HepG2 (cell line): Measurements from ENCODE around the gene C2orf76. TPM values are rescaled to one million over a fixed set of nuclear protein-coding genes. Genes with fewer than 3 reads are reported as not detected.

Source experiments
- ATAC-seq: fragments of 200-7000 bp; cut with Tn5 transposase; 3 replicates; pipeline ENCODE4 v1.9.1; 2020; ENCODE audit warnings: mild to moderate bottlenecking, moderate library complexity
- BruUV-seq: library from RNA; stranded (reverse); fragments of 400-500 nt; replicated peaks from 2 replicates; lab custom pipeline; 2021; lab: Mats Ljungman, UMichigan
- CTCF ChIA-PET: fragments of 300-600 bp; formaldehyde crosslinking; extraction: SDS; loops from one replicate; lab custom pipeline; 2021; ENCODE audit warnings: low total read pairs, inconsistent platforms, low intra/inter-chr PET ratio; lab: Yijun Ruan, JAX
- POLR2A ChIA-PET: fragments of 350-600 bp; sonication (Branson Sonifier 250); formaldehyde crosslinking; loops from one replicate; lab custom pipeline; 2020; ENCODE audit warnings: antibody characterized with exemption, inconsistent platforms; lab: Yijun Ruan, JAX
- DNase-seq: peaks from one replicate; pipeline ENCODE4 v3.0.0-alpha.2; 2015; ENCODE audit warnings: low spot score
- FAIRE-seq: peaks from 3 replicates; lab custom pipeline; 2011; peaks lifted over from hg19 to GRCh38; lab: Jason Lieb, UNC
- H2AFZ ChIP-seq: one replicate; pipeline ENCODE4 v1.6.1; 2011; ENCODE audit warnings: low read length, inconsistent platforms
- H3K27ac ChIP-seq: fragments of 300-600 bp; 3 replicates; pipeline ENCODE4 v1.8.0; 2011; ENCODE audit warnings: mixed run types, mild to moderate bottlenecking, mixed read lengths, low read length, inconsistent platforms; ENCODE audit not compliant: insufficient read depth; ENCODE audit errors: extremely low read length
- H3K27me3 ChIP-seq, 2 experiments: fragments of 200-600 bp in 1 of 2; 2 replicates in 1 of 2; 3 replicates in 1 of 2; pipeline versions ENCODE4 v1.6.0 to v1.8.0; 2011; ENCODE audit warnings: low read length in 2 of 2, mild to moderate bottlenecking in 2 of 2, moderate library complexity in 2 of 2, inconsistent platforms in 1 of 2; ENCODE audit not compliant: insufficient read depth in 2 of 2, control insufficient read depth in 1 of 2
- H3K36me3 ChIP-seq, 2 experiments: fragments of 200-600 bp in 1 of 2; replicated peaks in 1 of 2; 2 replicates in 1 of 2; 3 replicates in 1 of 2; pipeline versions ENCODE4 v1.5.1 to v1.8.0; 2011; ENCODE audit warnings: low read length in 2 of 2, inconsistent platforms in 1 of 2; ENCODE audit not compliant: insufficient read depth in 2 of 2, control insufficient read depth in 1 of 2
- H3K4me1 ChIP-seq: 2 replicates; pipeline ENCODE4 v1.5.1; 2012; ENCODE audit warnings: low read length, inconsistent platforms; ENCODE audit not compliant: insufficient read depth
- H3K4me2 ChIP-seq: 2 replicates; pipeline ENCODE4 v1.6.0; 2011; ENCODE audit warnings: low read depth, low read length, inconsistent platforms
- H3K4me3 ChIP-seq, 3 experiments: fragments of 200-600 bp in 1 of 3; sonication (generic), shearing (Covaris generic) in 1 of 3; replicated peaks in 1 of 3; 2 replicates each; pipeline ENCODE4 v1.5.1; 2011 to 2016; ENCODE audit warnings: low read length in 3 of 3, inconsistent platforms in 2 of 3, low read depth in 2 of 3, mild to moderate bottlenecking in 2 of 3, control low read depth in 1 of 3, mixed read lengths in 1 of 3; ENCODE audit not compliant: insufficient read depth in 1 of 3
- H3K79me2 ChIP-seq: one replicate; pipeline ENCODE4 v1.6.1; 2011; ENCODE audit warnings: low read length, inconsistent platforms; ENCODE audit not compliant: insufficient read depth
- H3K9ac ChIP-seq: 2 replicates; pipeline ENCODE4 v1.6.0; 2011; ENCODE audit warnings: mild to moderate bottlenecking, low read depth, low read length, inconsistent platforms; ENCODE audit not compliant: insufficient read depth
- H3K9me3 ChIP-seq: 2 replicates; pipeline ENCODE4 v1.5.1; 2012; ENCODE audit warnings: mild to moderate bottlenecking, low read length
- H4K20me1 ChIP-seq: 2 replicates; pipeline ENCODE4 v1.6.0; 2011; ENCODE audit warnings: inconsistent platforms, mild to moderate bottlenecking, low read length, moderate library complexity; ENCODE audit not compliant: insufficient read depth
- AGO1 ChIP-seq: fragments of 200-400 bp; formaldehyde crosslinking; IDR thresholded peaks from 2 replicates; pipeline ENCODE4 v1.6.1; 2017; ENCODE audit warnings: mild to moderate bottlenecking, low read depth, low read length, moderate library complexity; ENCODE audit not compliant: poor library complexity, severe bottlenecking
- BHLHE40 ChIP-seq: IDR thresholded peaks from 2 replicates; pipeline ENCODE4 v1.6.1; 2011; ENCODE audit warnings: low read length, improper control_type of control experiment
- HINFP ChIP-seq: sonication (generic); formaldehyde crosslinking; IDR thresholded peaks from 2 replicates; pipeline ENCODE4 v1.4.0; 2020; ENCODE audit warnings: low read depth, mild to moderate bottlenecking, missing genetic modification reagents
- MAFF ChIP-seq: IDR thresholded peaks from 2 replicates; pipeline ENCODE4 v1.6.1; 2011; ENCODE audit warnings: low read depth, low read length, improper control_type of control experiment
- ZNF143 ChIP-seq: sonication (generic); formaldehyde crosslinking; IDR thresholded peaks from 2 replicates; pipeline ENCODE4 v1.4.0; 2020; ENCODE audit warnings: missing genetic modification reagents
- ZNF276 ChIP-seq: sonication (generic); formaldehyde crosslinking; IDR thresholded peaks from 2 replicates; pipeline ENCODE4 v1.4.0; 2020; ENCODE audit warnings: mild to moderate bottlenecking, low read depth, missing genetic modification reagents
- ZNF350 ChIP-seq: sonication (generic); formaldehyde crosslinking; IDR thresholded peaks from 2 replicates; pipeline ENCODE4 v1.4.0; 2020; ENCODE audit warnings: mild to moderate bottlenecking, low read depth, missing genetic modification reagents, borderline replicate concordance
- WGBS: methylation state at CpG from one replicate; pipeline ENCODE4 v1.1.6; 2017; ENCODE audit warnings: low lambda C conversion rate; 5-methylcytosine and 5-hydroxymethylcytosine counted together
- in situ Hi-C: cut with HindIII; loops from 2 replicates; pipeline ENCODE4 v1.10.0; 2017; ENCODE audit warnings: low pct_unique_long_range_greater_than_20kb; ENCODE audit not compliant: extremely low pct_ligation_motif_present
- intact Hi-C: fragments of 100-400 bp; cut with micrococcal nuclease; formaldehyde crosslinking; loops from one replicate; pipeline ENCODE4 v1.10.0; 2022; ENCODE audit not compliant: unreplicated experiment
- polyA plus RNA-seq, 8 experiments: library from polyadenylated mRNA; depleted of rRNA in 3 of 8; stranded (reverse) in 7 of 8; unstranded in 1 of 8; fragments of >200 nt; fragmentation: Illumina TruSeq in 4 of 8; extraction: Trizol in 4 of 8; gene quantifications; 2 replicates each; pipeline versions ENCODE4 v1.2.1 to v1.2.3, GENCODE V29; 2011 to 2016; ENCODE audit warnings: low read depth in 4 of 8, missing spikeins in 1 of 8, mixed read lengths in 1 of 8; ENCODE audit not compliant: insufficient read depth in 1 of 8
- total RNA-seq, 5 experiments: library from RNA; depleted of rRNA; stranded (reverse); fragments of >200 nt; fragmentation: Illumina TruSeq; extraction: Trizol; gene quantifications; 2 replicates each; pipeline ENCODE4 v1.2.3, GENCODE V29; 2016; ENCODE audit warnings: low read depth in 1 of 5
- TF ChIP-seq, protein P1 (sequence below): sonication (generic); formaldehyde crosslinking; IDR thresholded peaks from 2 replicates; pipeline ENCODE4 v1.8.0; 2022; ENCODE audit warnings: missing genetic modification reagents, mild to moderate bottlenecking, borderline replicate concordance
- TF ChIP-seq, protein P2 (sequence below): sonication (generic); formaldehyde crosslinking; conservative IDR thresholded peaks from 2 replicates; pipeline ENCODE4 v1.4.0; 2020; ENCODE audit warnings: mild to moderate bottlenecking, missing genetic modification reagents, moderate library complexity

Gene C2orf76
- total and polyA plus RNA-seq, 2 of the 13 experiments (the other 11 are each of a cell fraction or from before 2014, with no cell fraction given) = 7.7 to 8.5 TPM

- Histone ChIP-seq H4K20me1 (0 out of 2 replicates have a peak, but pooled peaks cover 4% of the 10 kb centered on the region), H3K9ac (no peak overlapping the region), H2AFZ (no peak overlapping the region), H3K79me2 (no peaks in the 10 kb centered on the region), H3K27ac (no peak overlapping the region), H3K4me2 (no peak overlapping the region), H3K4me1 (peaks cover 35% of the 10 kb centered on the region), H3K27me3 (no peaks in the 10 kb centered on the region), H3K36me3 (peaks cover 7 to 13% of the 10 kb centered on the region in 2 experiments), H3K9me3 (no peaks in the 10 kb centered on the region), H3K4me3 (no peak overlapping the region)
- WGBS = 55% methylated on average over 7 of the region's 7 CpGs
- ATAC-seq = peak; percentile 43
- intact Hi-C loops (no loop called here), in situ Hi-C loops (no loop called here)
- no peak for FAIRE-seq
- DNase-seq = no peak
- ChIA-PET CTCF (no interaction called here), POLR2A (interaction anchor here (1.5 kb wide), 1 partner anchor 11 kb away, joined by 11 read pairs; the partner anchor contains the start of genes C2orf76 and DBI)
- BruUV-seq = no TSS peak
- TF ChIP-seq ZNF143 (CRISPR knock-in tag) (no peak), BHLHE40 (no peak), HINFP (CRISPR knock-in tag) (no peak), AGO1 (no peak), ZNF350 (no peak), MAFF (no peak), ZNF276 (no peak)
- TF ChIP-seq, protein P1, sequence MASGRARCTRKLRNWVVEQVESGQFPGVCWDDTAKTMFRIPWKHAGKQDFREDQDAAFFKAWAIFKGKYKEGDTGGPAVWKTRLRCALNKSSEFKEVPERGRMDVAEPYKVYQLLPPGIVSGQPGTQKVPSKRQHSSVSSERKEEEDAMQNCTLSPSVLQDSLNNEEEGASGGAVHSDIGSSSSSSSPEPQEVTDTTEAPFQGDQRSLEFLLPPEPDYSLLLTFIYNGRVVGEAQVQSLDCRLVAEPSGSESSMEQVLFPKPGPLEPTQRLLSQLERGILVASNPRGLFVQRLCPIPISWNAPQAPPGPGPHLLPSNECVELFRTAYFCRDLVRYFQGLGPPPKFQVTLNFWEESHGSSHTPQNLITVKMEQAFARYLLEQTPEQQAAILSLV (CRISPR knock-in tag) = no peak
- TF ChIP-seq, protein P2, sequence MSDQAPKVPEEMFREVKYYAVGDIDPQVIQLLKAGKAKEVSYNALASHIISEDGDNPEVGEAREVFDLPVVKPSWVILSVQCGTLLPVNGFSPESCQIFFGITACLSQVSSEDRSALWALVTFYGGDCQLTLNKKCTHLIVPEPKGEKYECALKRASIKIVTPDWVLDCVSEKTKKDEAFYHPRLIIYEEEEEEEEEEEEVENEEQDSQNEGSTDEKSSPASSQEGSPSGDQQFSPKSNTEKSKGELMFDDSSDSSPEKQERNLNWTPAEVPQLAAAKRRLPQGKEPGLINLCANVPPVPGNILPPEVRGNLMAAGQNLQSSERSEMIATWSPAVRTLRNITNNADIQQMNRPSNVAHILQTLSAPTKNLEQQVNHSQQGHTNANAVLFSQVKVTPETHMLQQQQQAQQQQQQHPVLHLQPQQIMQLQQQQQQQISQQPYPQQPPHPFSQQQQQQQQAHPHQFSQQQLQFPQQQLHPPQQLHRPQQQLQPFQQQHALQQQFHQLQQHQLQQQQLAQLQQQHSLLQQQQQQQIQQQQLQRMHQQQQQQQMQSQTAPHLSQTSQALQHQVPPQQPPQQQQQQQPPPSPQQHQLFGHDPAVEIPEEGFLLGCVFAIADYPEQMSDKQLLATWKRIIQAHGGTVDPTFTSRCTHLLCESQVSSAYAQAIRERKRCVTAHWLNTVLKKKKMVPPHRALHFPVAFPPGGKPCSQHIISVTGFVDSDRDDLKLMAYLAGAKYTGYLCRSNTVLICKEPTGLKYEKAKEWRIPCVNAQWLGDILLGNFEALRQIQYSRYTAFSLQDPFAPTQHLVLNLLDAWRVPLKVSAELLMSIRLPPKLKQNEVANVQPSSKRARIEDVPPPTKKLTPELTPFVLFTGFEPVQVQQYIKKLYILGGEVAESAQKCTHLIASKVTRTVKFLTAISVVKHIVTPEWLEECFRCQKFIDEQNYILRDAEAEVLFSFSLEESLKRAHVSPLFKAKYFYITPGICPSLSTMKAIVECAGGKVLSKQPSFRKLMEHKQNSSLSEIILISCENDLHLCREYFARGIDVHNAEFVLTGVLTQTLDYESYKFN (CRISPR knock-in tag) = no peak
- TF ChIP-seq, all 625 proteins: peak for 0
Observed at GRCh38 chr2:119377294-119377992, 10.8 kb upstream of the C2orf76 start.
